Measurements from ENCODE around the gene CHAT.

The CHAT gene

GRCh38 chr10:49612513-49613164 is 1.2 kb upstream of the CHAT start:
- no peak for DNase-seq

- no peak for DNase-seq
Measured at GRCh38 chr10:49613165-49613881, 514 bp upstream of the CHAT start.

GRCh38 chr10:49614242-49615198 is 683 bp downstream of the CHAT start:
- no peak for DNase-seq

DNA sequence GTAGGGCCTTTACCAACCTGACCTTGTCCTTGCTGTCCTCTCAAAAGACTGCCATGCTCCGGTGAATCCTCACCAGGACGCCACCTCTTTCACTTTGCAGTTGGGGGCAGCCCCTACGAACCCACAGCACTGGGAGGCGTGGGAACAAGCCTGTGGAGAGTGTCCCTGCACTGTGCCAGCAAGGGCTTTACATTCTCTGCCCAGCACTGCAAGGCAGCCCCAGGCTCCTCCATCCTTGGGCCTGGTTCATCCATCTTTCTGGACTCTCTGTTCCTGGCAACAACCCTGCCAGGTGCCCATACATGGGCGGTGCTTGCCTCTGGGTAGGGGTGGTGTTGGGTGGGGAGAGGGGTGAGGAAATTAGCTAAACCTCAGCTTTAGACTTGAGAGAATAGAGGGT is 1.4 kb downstream of the CHAT start:
- DNase-seq: no peak

GRCh38 chr10:49615721-49616120 is 1.9 kb downstream of the CHAT start:
- no peak for DNase-seq

GRCh38 chr10:49616421-49617101 is 2.7 kb downstream of the CHAT start:
- DNase-seq: no peak

DNA sequence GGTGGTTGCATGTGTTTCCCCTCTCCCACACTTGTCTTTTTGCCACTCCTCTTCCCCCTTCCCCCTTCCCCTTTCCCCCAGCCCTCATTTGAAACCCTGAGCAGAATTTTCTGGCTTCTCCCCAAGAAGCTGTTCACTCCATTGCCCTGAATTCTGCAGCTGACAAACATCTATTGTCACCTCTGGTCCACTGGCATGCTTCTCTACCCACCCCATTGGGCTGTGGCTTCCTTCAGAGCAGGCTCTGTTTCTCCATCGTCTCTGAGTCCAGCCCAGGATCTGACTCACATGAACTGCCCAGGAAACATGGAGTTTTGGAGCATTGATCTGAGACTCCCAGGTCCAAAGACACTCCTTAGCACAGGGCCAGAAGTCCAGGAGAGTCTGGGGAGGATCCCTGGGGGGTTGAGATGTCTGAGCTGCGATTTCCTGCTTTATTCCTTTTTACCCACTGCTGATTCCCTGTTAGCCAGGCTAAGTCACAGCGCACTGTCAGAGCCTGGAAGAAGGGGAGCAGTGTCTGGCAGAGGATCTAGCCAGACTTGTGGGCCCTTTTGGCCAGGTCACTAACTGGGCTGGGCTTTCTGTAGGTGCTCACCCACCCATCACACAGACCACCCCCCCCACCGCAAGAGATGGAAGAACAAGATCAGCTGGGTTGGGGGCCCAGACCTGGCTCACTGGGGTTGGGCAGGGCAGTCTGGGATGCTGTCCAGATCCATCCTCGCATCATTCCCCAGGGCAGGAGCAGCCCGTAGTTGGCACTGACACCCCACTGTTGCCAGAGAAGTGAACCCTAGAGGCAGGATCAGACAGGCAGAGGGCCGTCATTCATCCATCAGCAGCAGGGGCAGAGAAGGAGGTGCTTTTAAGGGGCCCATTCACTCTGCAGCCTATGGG is 3.5 kb downstream of the CHAT start:
- no peak for DNase-seq

- no peak for DNase-seq
Measured at GRCh38 chr10:49618821-49619220, 5.0 kb downstream of the CHAT start.

DNA sequence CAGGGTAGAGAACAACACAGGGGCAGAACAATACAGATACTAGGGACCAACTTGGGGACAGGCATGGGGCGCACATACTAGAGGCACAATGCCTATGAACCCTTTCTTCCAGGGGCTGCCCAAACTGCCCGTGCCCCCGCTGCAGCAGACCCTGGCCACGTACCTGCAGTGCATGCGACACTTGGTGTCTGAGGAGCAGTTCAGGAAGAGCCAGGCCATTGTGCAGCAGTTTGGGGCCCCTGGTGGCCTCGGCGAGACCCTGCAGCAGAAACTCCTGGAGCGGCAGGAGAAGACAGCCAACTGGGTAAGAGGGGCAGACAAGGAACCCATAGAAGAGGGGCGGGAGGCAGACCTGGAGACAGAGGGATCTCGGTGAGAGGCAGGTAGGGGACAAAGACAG is 5.8 kb downstream of the CHAT start:
- DNase-seq: no peak

GRCh38 chr10:49620286-49620810 is 6.5 kb downstream of the CHAT start:
- no peak for DNase-seq

DNA sequence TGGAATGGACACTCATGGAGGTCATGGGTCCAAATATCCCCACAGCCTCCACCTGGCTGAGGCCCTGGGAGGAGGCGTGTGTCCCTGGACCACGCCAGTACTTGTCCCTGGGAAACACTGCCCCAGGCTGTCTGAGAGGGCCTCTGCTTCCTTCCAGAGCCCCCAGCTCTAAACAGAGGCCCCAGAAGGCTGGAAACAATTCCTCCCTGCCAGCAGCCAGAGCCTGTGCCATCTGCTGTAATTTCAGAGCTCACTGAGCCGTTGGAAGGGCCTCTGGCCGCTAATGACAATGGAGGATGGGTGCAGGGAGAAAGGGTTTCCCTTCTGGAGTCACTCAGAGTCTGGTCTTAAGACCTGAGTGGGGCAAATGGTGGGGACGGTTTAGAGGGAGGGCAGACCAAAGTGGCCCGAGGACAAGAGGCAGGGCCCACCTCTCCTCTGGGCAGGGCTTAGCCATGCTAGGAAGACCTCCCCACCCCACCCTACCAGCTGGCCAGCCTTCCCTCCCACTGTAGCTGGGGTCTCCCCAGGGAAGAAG is 7.1 kb downstream of the CHAT start:
- DNase-seq: no peak

GRCh38 chr10:49621561-49621960 is 7.7 kb downstream of the CHAT start:
- no peak for DNase-seq

GRCh38 chr10:49622426-49623425 is 8.9 kb downstream of the CHAT start:
- DNase-seq: no peak

DNA sequence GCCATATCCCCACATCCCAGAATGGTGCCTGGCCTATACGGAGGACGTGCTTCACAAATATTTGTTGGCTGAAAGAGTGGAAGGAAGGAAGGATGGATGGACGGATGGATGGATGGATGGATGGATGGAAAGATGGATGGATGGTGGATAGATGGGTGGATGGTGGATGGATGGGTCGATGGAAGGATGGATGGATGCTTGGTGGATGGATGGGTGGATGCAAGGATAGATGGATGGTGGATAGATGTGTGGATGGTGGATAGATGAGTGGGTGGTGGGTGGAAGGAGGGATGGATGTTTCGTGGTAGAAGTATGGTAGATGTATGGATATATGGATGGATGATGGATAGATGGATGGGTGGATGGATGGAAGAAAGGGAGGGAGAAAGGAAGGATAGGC is 10.8 kb downstream of the CHAT start:
- DNase-seq: no peak

DNA sequence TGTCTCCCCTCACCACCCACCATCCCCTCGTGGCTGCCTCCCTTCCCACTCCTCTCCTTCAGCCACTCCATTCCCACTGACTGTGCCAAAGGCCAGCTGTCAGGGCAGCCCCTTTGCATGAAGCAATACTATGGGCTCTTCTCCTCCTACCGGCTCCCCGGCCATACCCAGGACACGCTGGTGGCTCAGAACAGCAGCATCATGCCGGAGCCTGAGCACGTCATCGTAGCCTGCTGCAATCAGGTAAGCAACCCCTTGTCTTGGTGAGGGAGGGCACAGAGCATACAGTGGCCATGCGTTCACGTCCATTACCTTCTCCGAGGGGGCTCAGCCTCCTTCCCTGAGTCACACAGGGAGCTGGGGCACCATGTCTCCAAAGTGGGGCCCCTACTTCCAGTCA is 11.6 kb downstream of the CHAT start:
- DNase-seq: no peak

DNA sequence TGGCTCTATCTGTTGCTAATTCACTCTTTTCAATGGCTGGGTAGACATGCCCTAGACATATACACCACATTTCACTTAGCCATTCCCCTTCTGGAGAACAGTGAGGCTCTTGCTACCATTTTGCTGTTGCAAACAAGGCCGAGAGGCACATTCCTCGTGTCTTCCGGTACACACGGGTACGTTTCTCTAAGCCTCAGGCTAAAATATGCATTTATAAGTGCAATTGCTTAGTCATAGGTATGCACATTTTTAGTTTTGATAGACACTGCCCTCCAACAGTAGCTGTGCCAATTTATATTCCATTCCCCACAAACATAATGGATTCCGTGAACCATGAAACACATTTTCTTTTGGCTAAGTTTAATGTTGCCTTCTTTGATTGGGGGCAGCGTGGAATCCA is 13.2 kb downstream of the CHAT start:
- no peak for DNase-seq

- DNase-seq: no peak
Measured at GRCh38 chr10:49627644-49628247, 13.9 kb downstream of the CHAT start.

DNA sequence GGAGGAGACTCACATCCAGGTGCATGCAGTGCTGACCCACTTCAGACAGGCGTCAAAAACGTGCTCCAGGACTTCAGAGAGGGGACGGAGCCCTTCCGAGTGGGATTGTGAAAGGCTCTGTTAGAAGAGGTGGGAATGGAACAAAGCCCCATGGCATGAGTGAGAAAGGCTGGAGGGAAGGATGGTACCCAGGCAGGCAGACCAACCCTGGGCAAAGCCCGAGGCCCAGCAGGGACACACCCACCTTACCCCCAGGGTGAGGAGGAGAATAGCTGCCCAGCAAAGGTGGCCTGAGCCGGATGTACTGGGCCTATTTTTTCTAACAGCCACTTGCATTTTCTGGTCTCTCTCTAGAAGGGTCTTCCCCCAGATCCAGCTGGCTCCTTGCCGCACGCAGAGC is 14.8 kb downstream of the CHAT start:
- DNase-seq: no peak

DNA sequence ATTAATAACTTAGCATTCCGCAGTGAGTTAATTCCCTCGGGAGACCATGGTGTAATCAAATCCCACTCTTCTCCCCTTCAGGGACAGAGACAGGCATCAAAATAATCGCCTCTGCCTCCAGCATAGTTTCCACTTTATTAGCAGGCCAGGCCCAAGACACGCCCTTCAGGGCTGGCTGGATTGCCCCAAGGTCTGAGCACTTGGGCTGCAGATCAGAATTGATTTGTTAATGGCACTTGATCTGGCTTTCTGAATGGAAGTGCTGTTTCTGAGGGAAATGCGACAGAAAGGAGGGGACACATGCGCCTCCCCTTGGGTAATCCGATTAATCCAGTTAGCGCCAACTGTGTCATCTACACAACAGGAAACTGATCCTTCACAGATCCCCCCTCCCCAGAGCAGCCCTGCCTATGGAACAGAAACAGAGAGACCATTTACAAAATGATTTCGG is 15.6 kb downstream of the CHAT start:
- DNase-seq: no peak

DNA sequence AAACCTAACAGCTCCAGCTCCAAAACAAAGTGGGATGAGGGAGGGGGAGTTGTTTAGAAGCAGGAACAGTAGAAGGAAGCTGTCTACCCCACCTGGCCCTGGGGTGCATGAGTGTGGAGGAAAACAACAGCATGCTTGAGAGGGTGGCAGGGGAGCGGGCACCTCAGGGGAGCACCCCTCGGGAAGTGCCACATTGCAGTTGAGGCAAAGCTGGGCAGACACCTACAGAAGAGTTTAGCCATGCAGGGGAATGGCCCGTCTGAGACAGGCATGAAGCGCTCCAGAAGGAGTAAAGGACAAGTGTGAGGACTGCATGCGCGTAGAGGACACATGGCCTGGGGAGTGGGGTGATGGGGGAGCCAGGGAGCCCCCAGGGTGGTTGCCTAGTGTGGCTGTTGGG is 18.1 kb downstream of the CHAT start:
- no peak for DNase-seq

All from left hindlimb (tissue), 1 donor.